Mesenchymal stem cell (in vitro differentiated cells and primary cell): Measurements from ENCODE around the gene ZNF609.

ENCODE experiments used
- DNase-seq: peaks from one replicate; pipeline ENCODE4 v3.0.0-alpha.2; 2013
- H2AFZ ChIP-seq: one replicate; pipeline ENCODE4 v1.6.1; 2013; ENCODE audit warnings: low read depth, mild to moderate bottlenecking, control low read depth, inconsistent platforms, low read length, moderate library complexity
- H2AK5ac ChIP-seq: 2 replicates; pipeline ENCODE4 v1.6.1; 2013; ENCODE audit warnings: low read length, moderate library complexity, mild to moderate bottlenecking, inconsistent platforms; ENCODE audit not compliant: severe bottlenecking
- H2BK120ac ChIP-seq: one replicate; pipeline ENCODE4 v1.6.1; 2013; ENCODE audit warnings: low read depth, mild to moderate bottlenecking, inconsistent platforms, low read length, moderate library complexity
- H2BK12ac ChIP-seq, 2 experiments: one replicate each; pipeline ENCODE4 v1.6.1; 2013; ENCODE audit warnings: inconsistent platforms in 2 of 2, low read length in 2 of 2, mild to moderate bottlenecking in 2 of 2, moderate library complexity in 2 of 2, control low read depth in 1 of 2
- H2BK15ac ChIP-seq: one replicate; pipeline ENCODE4 v1.6.1; 2013; ENCODE audit warnings: mild to moderate bottlenecking, low read depth, inconsistent platforms; ENCODE audit not compliant: poor library complexity, severe bottlenecking
- H2BK5ac ChIP-seq: 2 replicates; pipeline ENCODE4 v1.6.1; 2013; ENCODE audit warnings: low read depth, mild to moderate bottlenecking, low read length, control low read depth, inconsistent platforms; ENCODE audit not compliant: poor library complexity, severe bottlenecking
- H3K14ac ChIP-seq, 2 experiments: one replicate each; pipeline ENCODE4 v1.6.1; 2013; ENCODE audit warnings: inconsistent platforms in 2 of 2, low read length in 2 of 2, control low read depth in 1 of 2, mild to moderate bottlenecking in 1 of 2, moderate library complexity in 1 of 2
- H3K18ac ChIP-seq, 2 experiments: one replicate each; pipeline ENCODE4 v1.6.1; 2013; ENCODE audit warnings: inconsistent platforms in 2 of 2, low read length in 2 of 2, control low read depth in 1 of 2, low read depth in 1 of 2, mild to moderate bottlenecking in 1 of 2
- H3K23ac ChIP-seq, 2 experiments: one replicate each; pipeline ENCODE4 v1.6.1; 2013; ENCODE audit warnings: inconsistent platforms in 2 of 2, low read length in 2 of 2, mild to moderate bottlenecking in 2 of 2, moderate library complexity in 2 of 2, control low read depth in 1 of 2
- H3K27ac ChIP-seq: 2 replicates; pipeline ENCODE4 v1.5.1; 2013; ENCODE audit warnings: mild to moderate bottlenecking, moderate library complexity, low read length, control low read depth, inconsistent platforms; ENCODE audit not compliant: poor library complexity, severe bottlenecking
- H3K27me3 ChIP-seq, 2 experiments: 2 replicates each; pipeline versions ENCODE4 v1.6.1 to v1.7.0; 2013; ENCODE audit warnings: low read length in 2 of 2, mild to moderate bottlenecking in 2 of 2, moderate library complexity in 2 of 2, control low read depth in 1 of 2, inconsistent platforms in 1 of 2; ENCODE audit not compliant: control insufficient read depth in 1 of 2, insufficient read depth in 1 of 2
- H3K36me3 ChIP-seq, 2 experiments: 2 replicates each; pipeline versions ENCODE4 v1.6.1 to v1.7.0; 2013; ENCODE audit warnings: low read length in 2 of 2, control low read depth in 1 of 2, inconsistent platforms in 1 of 2, low read depth in 1 of 2, mild to moderate bottlenecking in 1 of 2; ENCODE audit not compliant: insufficient read depth in 2 of 2, control insufficient read depth in 1 of 2
- H3K4ac ChIP-seq, 2 experiments: one replicate each; pipeline ENCODE4 v1.6.1; 2013; ENCODE audit warnings: inconsistent platforms in 2 of 2, low read length in 2 of 2, mild to moderate bottlenecking in 2 of 2, moderate library complexity in 2 of 2, control low read depth in 1 of 2, low read depth in 1 of 2
- H3K4me1 ChIP-seq: 2 replicates; pipeline ENCODE4 v1.6.1; 2013; ENCODE audit warnings: low read depth, low read length, control low read depth; ENCODE audit not compliant: control insufficient read depth, insufficient read depth
- H3K4me2 ChIP-seq: 2 replicates; pipeline ENCODE4 v1.6.1; 2013; ENCODE audit warnings: low read length, mild to moderate bottlenecking, inconsistent platforms; ENCODE audit not compliant: poor library complexity, severe bottlenecking
- H3K4me3 ChIP-seq, 2 experiments: 2 replicates each; pipeline versions ENCODE4 v1.5.1 to v1.7.0; 2013; ENCODE audit warnings: low read length in 2 of 2, mild to moderate bottlenecking in 2 of 2, control low read depth in 1 of 2, low read depth in 1 of 2; ENCODE audit not compliant: insufficient read depth in 1 of 2
- H3K79me1 ChIP-seq: replicated peaks from 2 replicates; pipeline ENCODE4 v1.6.1; 2013; ENCODE audit warnings: mild to moderate bottlenecking, control low read depth, low read length, inconsistent platforms; ENCODE audit not compliant: poor library complexity, severe bottlenecking
- H3K9ac ChIP-seq: 2 replicates; pipeline ENCODE4 v1.7.0; 2013; ENCODE audit warnings: mild to moderate bottlenecking, low read length, moderate library complexity
- H3K9me3 ChIP-seq: 2 replicates; pipeline ENCODE4 v1.7.0; 2013; ENCODE audit warnings: mild to moderate bottlenecking, low read length; ENCODE audit not compliant: control insufficient read depth
- H4K8ac ChIP-seq: one replicate; pipeline ENCODE4 v1.6.1; 2013; ENCODE audit warnings: inconsistent platforms, mild to moderate bottlenecking, low read length, moderate library complexity
- H4K91ac ChIP-seq: one replicate; pipeline ENCODE4 v1.6.1; 2013; ENCODE audit warnings: mild to moderate bottlenecking, low read length, inconsistent platforms
- WGBS: methylation state at CpG from one replicate; pipeline ENCODE4 v1.1.7; 2013; ENCODE audit warnings: mixed read lengths; 5-methylcytosine and 5-hydroxymethylcytosine counted together

ZNF609 gene

DNA sequence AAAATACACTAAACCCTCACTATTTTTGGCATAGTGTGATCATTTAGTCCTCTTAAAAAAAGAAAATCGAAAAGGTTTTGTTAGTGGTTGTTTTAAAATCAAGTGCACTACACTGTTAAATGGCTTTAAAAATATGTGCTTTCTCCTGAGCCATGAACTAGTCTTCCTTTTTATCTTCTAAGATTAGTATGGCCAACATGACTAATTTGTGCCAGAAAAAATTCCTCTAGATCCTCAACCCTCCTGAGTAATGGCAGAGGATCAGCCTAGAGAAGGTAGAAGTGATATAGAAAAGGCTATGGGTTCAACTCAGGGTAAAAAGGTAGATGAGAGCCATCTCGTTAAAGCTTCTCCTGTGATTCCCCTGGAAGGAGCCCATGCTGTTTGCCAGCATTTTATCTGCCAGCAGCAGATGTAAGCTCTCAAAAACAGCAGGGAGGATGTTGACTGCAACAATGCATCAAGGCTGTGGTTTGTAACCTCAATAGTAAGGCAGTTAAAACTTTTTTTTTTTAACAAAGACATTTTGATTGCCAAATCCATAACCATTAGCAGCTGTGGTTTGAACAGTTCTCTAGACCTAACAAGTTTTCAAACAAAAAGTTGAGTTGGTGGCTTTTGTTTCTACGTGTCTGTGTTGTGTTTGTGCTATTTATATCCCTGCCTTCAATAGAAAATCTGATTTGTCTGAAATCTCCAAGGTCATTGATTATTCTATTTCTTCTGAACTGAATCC, 30.2 kb upstream of the ZNF609 start:
- peak; percentile 83 for DNase-seq
- Histone ChIP-seq H3K36me3 (peaks cover 9 to 39% of the 10 kb centered on the region in 2 experiments), H3K79me1 (peaks cover 8% of the 10 kb centered on the region), H3K4me1 (no peaks in the 10 kb centered on the region), H3K4me3 (peak overlapping the region in 1 of 2 experiments; percentile 20), H3K9ac (peak overlapping the region; percentile 74), H3K18ac (no peak overlapping the region), H2AK5ac (no peak overlapping the region), H3K27ac (peak overlapping the region; percentile 42), H3K27me3 (no peaks in the 10 kb centered on the region), H2BK5ac (no peak overlapping the region), H3K23ac (no peak overlapping the region), H3K9me3 (no peaks in the 10 kb centered on the region), H2AFZ (no peak overlapping the region), H4K8ac (no peak overlapping the region), H3K4ac (no peak overlapping the region), H3K14ac (no peak overlapping the region), H2BK12ac (no peak overlapping the region), H2BK120ac (no peak overlapping the region), H2BK15ac (no peak overlapping the region), H4K91ac (no peak overlapping the region), H3K4me2 (no peak overlapping the region)
- WGBS, result 15% methylated on average over 1 of the region's 3 CpGs

DNA sequence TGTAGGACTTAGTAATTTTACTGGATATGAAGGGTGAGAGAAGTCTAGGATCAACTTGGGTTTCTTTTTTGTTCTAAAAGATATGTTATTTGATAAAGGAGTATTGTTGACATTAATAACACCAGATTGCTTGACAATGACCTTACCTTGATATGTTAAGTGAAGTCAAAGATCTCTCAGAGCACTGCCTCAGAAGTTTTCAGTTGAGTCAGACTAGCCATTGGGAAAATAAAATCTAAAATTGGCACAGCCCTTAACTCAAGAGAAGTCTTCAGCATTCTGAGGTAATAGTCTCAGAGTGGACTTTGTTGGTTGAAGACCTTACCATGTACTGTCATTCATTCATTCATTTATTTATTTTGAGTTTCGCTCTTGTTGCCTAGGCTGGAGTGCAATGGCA, 22.4 kb upstream of the ZNF609 start:
- Histone ChIP-seq H3K18ac (no peak overlapping the region), H2BK12ac (no peak overlapping the region), H3K4me3 (no peak overlapping the region), H4K91ac (no peak overlapping the region), H3K79me1 (peaks cover 7% of the 10 kb centered on the region), H2AK5ac (no peak overlapping the region), H3K14ac (no peak overlapping the region), H3K27me3 (no peaks in the 10 kb centered on the region), H3K4ac (no peak overlapping the region), H3K27ac (no peak overlapping the region), H2BK5ac (no peak overlapping the region), H3K9ac (no peak overlapping the region), H3K36me3 (peaks cover 8 to 23% of the 10 kb centered on the region in 2 experiments), H3K9me3 (no peaks in the 10 kb centered on the region), H2AFZ (no peak overlapping the region), H3K4me2 (no peak overlapping the region), H2BK15ac (no peak overlapping the region), H2BK120ac (no peak overlapping the region), H3K4me1 (no peaks in the 10 kb centered on the region), H4K8ac (no peak overlapping the region), H3K23ac (no peak overlapping the region)
- DNase-seq, result no peak
- 86% methylated on average over 1 of the region's 1 CpG for WGBS

DNA sequence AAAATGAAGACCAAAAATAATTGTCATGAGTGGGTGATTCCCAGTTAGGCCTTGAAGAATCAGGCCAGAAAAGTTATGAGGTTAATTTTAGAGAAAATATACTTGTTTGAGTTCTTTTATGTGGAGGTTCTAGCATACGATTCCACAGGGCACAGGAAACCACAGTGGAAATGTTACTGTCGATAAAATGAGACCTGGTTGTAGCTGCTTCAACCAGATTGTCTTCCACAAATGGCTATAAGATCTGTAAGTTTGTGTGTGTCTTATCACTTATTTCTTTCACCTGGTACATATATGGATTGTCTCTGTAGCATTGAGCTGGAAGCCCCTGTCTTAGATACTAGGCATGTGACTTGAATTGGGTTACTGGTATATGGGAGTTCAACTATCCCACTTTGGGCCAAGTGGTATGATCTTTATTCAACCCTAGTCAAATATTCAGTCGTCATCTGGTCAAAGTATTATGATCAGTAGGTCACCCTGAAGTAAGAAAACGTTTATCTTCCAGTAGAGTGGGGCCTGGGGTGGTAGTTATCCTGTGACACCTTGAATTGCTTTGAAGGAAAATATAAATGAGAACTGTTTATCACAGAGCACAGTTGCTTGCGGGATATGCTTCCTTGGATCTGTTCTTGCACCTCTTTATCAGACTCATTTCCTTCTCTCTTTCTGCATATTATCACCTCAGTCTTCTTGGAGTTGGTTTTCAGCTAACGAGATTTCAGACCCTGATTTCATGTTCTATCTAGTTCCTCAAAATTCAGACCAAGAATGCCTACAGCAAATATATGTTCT, 21.5 kb upstream of the ZNF609 start:
- no peaks in the 10 kb centered on the region for H3K4me1 ChIP-seq
- no peak overlapping the region for H3K18ac ChIP-seq
- H3K79me1 ChIP-seq, result peaks cover 7% of the 10 kb centered on the region
- WGBS, result 74% methylated on average over 5 of the region's 6 CpGs
- no peak overlapping the region for H3K4me3 ChIP-seq
- no peaks in the 10 kb centered on the region for H3K27me3 ChIP-seq
- H3K23ac ChIP-seq, result no peak overlapping the region
- no peak overlapping the region for H2BK15ac ChIP-seq
- H3K9me3 ChIP-seq, result no peaks in the 10 kb centered on the region
- no peak overlapping the region for H3K4ac ChIP-seq
- H3K36me3 ChIP-seq, result peaks cover 8 to 19% of the 10 kb centered on the region in 2 experiments
- H2BK120ac ChIP-seq, result no peak overlapping the region
- H2AFZ ChIP-seq, result no peak overlapping the region
- H3K4me2 ChIP-seq, result no peak overlapping the region
- no peak overlapping the region for H3K27ac ChIP-seq
- no peak overlapping the region for H4K91ac ChIP-seq
- no peak overlapping the region for H2AK5ac ChIP-seq
- H4K8ac ChIP-seq, result no peak overlapping the region
- no peak overlapping the region for H2BK5ac ChIP-seq
- no peak overlapping the region for H3K9ac ChIP-seq
- no peak overlapping the region for H2BK12ac ChIP-seq
- no peak for DNase-seq
- no peak overlapping the region for H3K14ac ChIP-seq

DNA sequence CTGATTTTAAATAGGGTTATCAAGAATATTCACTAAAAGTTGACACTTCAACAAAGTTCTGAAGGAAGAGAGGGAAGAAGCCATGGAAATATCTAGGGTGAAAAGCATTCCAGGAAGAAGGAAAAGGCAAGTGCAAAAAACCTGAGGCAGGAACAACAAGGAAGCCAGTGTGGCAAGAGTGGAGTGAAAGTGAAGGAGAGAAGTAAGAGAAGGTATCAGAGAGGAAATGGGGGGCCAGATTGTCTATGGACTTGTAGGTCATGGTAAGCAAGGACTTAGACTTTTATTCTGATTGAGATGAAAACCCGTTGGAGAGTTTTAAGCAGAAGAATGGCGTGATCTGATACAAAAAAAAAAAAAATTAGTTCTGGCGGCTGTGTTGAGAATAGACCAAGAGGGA, 18.5 kb upstream of the ZNF609 start:
- WGBS, result 99% methylated on average over 3 of the region's 3 CpGs

More for the DNA sequence above, 18.5 kb upstream of the ZNF609 start:
- Histone ChIP-seq H3K23ac (no peak overlapping the region), H3K4ac (no peak overlapping the region), H3K36me3 (peaks cover 3 to 21% of the 10 kb centered on the region in 2 experiments), H2BK12ac (no peak overlapping the region), H2AFZ (no peak overlapping the region), H2BK120ac (no peak overlapping the region), H3K14ac (no peak overlapping the region), H3K4me1 (no peaks in the 10 kb centered on the region), H3K27ac (no peak overlapping the region), H3K4me2 (no peak overlapping the region), H2AK5ac (no peak overlapping the region), H4K8ac (no peak overlapping the region), H3K9ac (no peak overlapping the region), H3K27me3 (no peaks in the 10 kb centered on the region), H3K79me1 (peaks cover 5% of the 10 kb centered on the region), H3K4me3 (no peak overlapping the region), H4K91ac (no peak overlapping the region), H2BK15ac (no peak overlapping the region), H2BK5ac (no peak overlapping the region), H3K18ac (no peak overlapping the region), H3K9me3 (no peaks in the 10 kb centered on the region)
- no peak for DNase-seq
